Measurements from ENCODE around the gene ORAI3. TPM values are rescaled to one million over a fixed set of nuclear protein-coding genes. Genes with fewer than 3 reads are reported as not detected.

Gene ORAI3
- total and polyA plus RNA-seq, 11 donors, result 8.1 to 28.9 (median 11.3) TPM

- H3K9me3 ChIP-seq, result no peaks in the 10 kb centered on the region
- H3K4me1 ChIP-seq, result peaks cover 0 to 21% (median 11%) of the 10 kb centered on the region in 12 donors
- DNase-seq (no peak), ATAC-seq (no peak)
- no peak for TF ChIP-seq POLR2A (IDR thresholded peaks at IDR 0.05)
- TF ChIP-seq, protein P1, sequence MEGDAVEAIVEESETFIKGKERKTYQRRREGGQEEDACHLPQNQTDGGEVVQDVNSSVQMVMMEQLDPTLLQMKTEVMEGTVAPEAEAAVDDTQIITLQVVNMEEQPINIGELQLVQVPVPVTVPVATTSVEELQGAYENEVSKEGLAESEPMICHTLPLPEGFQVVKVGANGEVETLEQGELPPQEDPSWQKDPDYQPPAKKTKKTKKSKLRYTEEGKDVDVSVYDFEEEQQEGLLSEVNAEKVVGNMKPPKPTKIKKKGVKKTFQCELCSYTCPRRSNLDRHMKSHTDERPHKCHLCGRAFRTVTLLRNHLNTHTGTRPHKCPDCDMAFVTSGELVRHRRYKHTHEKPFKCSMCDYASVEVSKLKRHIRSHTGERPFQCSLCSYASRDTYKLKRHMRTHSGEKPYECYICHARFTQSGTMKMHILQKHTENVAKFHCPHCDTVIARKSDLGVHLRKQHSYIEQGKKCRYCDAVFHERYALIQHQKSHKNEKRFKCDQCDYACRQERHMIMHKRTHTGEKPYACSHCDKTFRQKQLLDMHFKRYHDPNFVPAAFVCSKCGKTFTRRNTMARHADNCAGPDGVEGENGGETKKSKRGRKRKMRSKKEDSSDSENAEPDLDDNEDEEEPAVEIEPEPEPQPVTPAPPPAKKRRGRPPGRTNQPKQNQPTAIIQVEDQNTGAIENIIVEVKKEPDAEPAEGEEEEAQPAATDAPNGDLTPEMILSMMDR (IDR thresholded peaks at IDR 0.05), result no peak
- peaks cover 0 to 76% (median 49%) of the 10 kb centered on the region in 9 donors for H3K36me3 ChIP-seq
- 80 to 91% (median 85%) methylated on average over 14 to 25 of the region's 25 CpGs for WGBS, 4 donors
- H3K4me3 ChIP-seq, result no peak overlapping the region
- intact Hi-C loops (cut with DNase I), result loop anchor here in 9 of 10 donors (5.0 to 10.0 kb wide), 9 partner anchors 91 to 891 kb away; partner anchors contain the start of genes VKORC1 (in 2 of the 9), ZNF843 (in 2 of the 9), ZNF267 (in 1 of the 9) and ZNF646 (in 1 of the 9)
- H3K27me3 ChIP-seq, result no peaks in the 10 kb centered on the region
- peak overlapping the region in 1 of 12 donors; percentile 43 for H3K27ac ChIP-seq
Observed at GRCh38 chr16:30983289-30983889, 34.5 kb downstream of the ORAI3 start.

DNA sequence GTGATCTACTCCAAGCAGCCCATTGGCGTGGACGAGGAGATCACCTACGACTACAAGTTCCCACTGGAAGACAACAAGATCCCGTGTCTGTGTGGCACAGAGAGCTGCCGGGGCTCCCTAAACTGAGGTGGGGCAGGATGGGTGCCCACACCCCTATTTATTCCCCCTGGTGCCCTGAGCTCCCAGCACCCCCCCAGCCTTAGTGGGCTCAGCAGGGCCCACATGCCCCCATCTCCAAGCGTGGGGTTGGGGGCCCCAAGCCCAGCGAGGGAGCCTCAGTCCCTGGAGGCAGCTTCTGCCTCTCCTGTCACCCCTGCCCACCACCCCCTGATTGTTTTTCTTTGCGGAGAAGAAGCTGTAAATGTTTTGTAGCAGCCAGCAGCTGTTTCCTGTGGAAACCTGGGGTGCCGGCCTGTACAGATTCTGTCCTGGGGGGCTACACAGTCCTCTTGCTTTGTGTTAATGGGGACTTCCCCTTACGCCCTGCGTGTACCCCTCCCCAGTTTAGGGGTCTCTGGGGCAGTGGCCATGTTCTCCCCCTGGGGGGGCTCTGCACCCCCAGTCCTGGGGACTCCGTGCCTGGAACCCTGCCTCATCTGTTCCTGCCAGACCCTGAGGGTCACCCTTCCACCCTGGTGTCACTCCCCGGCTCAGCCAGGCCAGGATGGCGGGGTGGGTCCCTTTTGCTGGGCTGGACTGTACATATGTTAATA, 35.2 kb downstream of the ORAI3 start:
- H3K9me3 ChIP-seq, result no peaks in the 10 kb centered on the region
- DNase-seq, result no peak
- peaks cover 0 to 21% (median 11%) of the 10 kb centered on the region in 12 donors for H3K4me1 ChIP-seq
- TF ChIP-seq, protein P1 (IDR thresholded peaks at IDR 0.05), result no peak
- TF ChIP-seq POLR2A (IDR thresholded peaks at IDR 0.05), result no peak
- H3K27ac ChIP-seq, result peak overlapping the region in 1 of 12 donors; percentile 82
- ATAC-seq, result no peak
- H3K27me3 ChIP-seq, result no peaks in the 10 kb centered on the region
- intact Hi-C loops (cut with DNase I), result loop anchor here in 9 of 10 donors (2.0 to 10.0 kb wide), 12 partner anchors 91 to 891 kb away; partner anchors contain the start of genes ZNF843 (in 5 of the 9), VKORC1 (in 2 of the 9), ZNF267 (in 1 of the 9) and ZNF646 (in 1 of the 9)
- no peak overlapping the region for H3K4me3 ChIP-seq
- peaks cover 0 to 71% (median 46%) of the 10 kb centered on the region in 9 donors for H3K36me3 ChIP-seq
- WGBS, 4 donors, result 77 to 87% (median 85%) methylated on average over 14 of the region's 14 CpGs

DNA sequence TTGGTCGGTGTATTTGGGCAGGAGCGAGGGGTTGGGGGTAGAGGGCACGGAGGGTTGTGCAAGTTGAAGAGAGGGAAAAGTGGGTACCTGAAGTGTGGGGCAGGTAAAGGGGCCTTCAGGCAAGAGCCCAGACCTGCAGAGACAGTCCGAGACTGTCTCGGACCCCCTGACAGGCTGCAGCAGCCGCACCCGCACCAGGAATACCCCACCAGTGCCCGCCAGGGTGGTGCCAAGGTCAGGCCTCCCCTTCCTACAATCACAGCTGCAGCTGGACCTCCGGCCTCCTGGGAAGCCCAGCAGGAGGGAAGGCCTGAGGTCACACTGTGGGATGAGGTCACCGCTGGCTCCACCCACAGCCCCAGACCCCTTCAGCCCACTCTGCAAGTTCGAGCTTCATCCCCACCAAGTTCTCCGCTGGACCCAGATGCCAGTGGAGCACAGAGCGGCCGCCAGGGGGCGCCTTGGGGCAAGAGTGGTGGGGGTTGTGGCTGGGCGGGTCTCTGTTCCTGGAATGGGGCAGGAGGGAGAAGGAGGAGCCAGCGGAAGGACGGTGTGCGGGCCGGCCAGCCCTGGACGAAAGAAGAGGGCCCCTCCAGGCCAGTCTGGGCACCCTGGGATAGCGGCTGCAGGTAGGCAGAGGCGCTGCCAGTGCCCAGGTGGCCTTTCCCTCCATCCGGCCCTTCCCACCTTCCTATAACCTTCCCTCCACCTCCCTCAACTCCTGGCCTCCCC, 36.0 kb downstream of the ORAI3 start, which contains the start of gene HSD3B7:
Gene HSD3B7 (plus strand): TSS at position 539 of the 732 bp plus-strand sequence. CDS start 452 bp downstream, outside the sequence.
- WGBS, 4 donors, result 25 to 38% (median 29%) methylated on average over 17 to 24 of the region's 24 CpGs
- peak in 1 of 2 donors; percentile 32 for TF ChIP-seq POLR2A (IDR thresholded peaks at IDR 0.05)
- TF ChIP-seq, protein P1 (IDR thresholded peaks at IDR 0.05), result peak; percentile 92 to 97 (median 96)
- peak within 1 kb of the TSS in 11 of 12 donors; percentile 24 to 79 (median 61) for H3K4me3 ChIP-seq
- intact Hi-C loops (cut with DNase I), result loop anchor here (1.0 to 10.0 kb wide), 20 partner anchors 47 to 890 kb away; partner anchors contain the start of genes ZNF843 (in 7 of the 10), VKORC1 (in 3 of the 10), ZNF646 (in 3 of the 10) and ZNF668 (in 3 of the 10)
- H3K36me3 ChIP-seq, result peaks cover 0 to 63% (median 38%) of the 10 kb centered on the region in 9 donors
- no peaks in the 10 kb centered on the region for H3K27me3 ChIP-seq
- peak within 1 kb of the TSS in 10 of 12 donors; percentile 26 to 82 (median 66) for H3K27ac ChIP-seq
- DNase-seq (peak; percentile 90 to 95 (median 90)), ATAC-seq (peak; percentile 83 to 91 (median 88))
- peaks cover 0 to 21% (median 11%) of the 10 kb centered on the region in 12 donors for H3K4me1 ChIP-seq
- no peaks in the 10 kb centered on the region for H3K9me3 ChIP-seq
